GM23248 (cell line): ENCODE data around the gene COLEC11.

Experiments
- EZH2 ChIP-seq: fragments of 200-600 bp; sonication (generic); IDR thresholded peaks from 2 replicates; pipeline ENCODE4 v1.6.1; 2018; ENCODE audit warnings: antibody characterized with exemption, mild to moderate bottlenecking; ENCODE audit not compliant: insufficient read depth, poor library complexity, severe bottlenecking
- EZH2phosphoT487 ChIP-seq: fragments of 200-600 bp; sonication (generic); IDR thresholded peaks from 2 replicates; pipeline ENCODE4 v1.6.1; 2018; ENCODE audit warnings: antibody characterized with exemption, moderate library complexity, mild to moderate bottlenecking, low read depth; ENCODE audit not compliant: insufficient read depth

DNA sequence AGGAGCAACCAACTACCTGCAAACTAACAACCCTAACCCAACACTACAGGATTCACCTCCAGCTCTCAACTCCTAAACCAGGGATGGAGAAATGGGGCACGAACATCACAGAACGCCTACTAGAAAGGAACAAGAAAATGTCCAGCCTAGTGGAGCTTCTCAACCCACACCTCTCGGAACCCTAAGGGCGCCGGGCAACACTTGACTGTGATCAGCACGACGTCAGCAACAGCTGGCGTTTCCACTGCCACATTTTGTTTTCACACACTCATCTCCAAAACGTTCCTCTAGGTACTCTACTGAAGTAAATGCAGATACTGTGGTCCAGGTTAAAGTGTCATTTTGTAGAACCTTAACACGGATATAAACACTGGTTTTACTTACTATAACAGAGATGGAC, 41.0 kb upstream of the COLEC11 start:
- no peak for TF ChIP-seq EZH2
- no peak for TF ChIP-seq EZH2phosphoT487
